Mucosa of rectum (tissue), 2 donors: ENCODE data around the gene SCG5.
"Not testable (repeated sequence)": the region's sequence is repeated elsewhere in the genome, so short reads cannot be mapped to it uniquely, and the experiment has no call there.

ENCODE experiments used
- H3K27ac ChIP-seq, 2 donors: one replicate each; pipeline ENCODE4 v1.7.0; 2013; ENCODE audit warnings: inconsistent platforms in 2 of 2, low read depth in 2 of 2, low read length in 2 of 2
- H3K27me3 ChIP-seq, 2 donors: one replicate each; pipeline ENCODE4 v1.7.0; 2013; ENCODE audit warnings: low read length in 2 of 2; ENCODE audit not compliant: control insufficient read depth in 2 of 2, insufficient read depth in 2 of 2
- H3K36me3 ChIP-seq, 2 donors: one replicate each; pipeline ENCODE4 v1.7.0; 2013; ENCODE audit warnings: low read length in 2 of 2; ENCODE audit not compliant: control insufficient read depth in 2 of 2, insufficient read depth in 2 of 2
- H3K4me1 ChIP-seq, 2 donors: one replicate each; pipeline ENCODE4 v1.7.0; 2013; ENCODE audit warnings: low read length in 2 of 2, mild to moderate bottlenecking in 1 of 2; ENCODE audit not compliant: control insufficient read depth in 2 of 2, insufficient read depth in 2 of 2
- H3K4me3 ChIP-seq, 2 donors: one replicate each; pipeline ENCODE4 v1.7.0; 2013; ENCODE audit warnings: low read length in 2 of 2
- H3K9ac ChIP-seq, 2 donors: one replicate each; pipeline ENCODE4 v1.7.0; 2013; ENCODE audit warnings: low read length in 2 of 2, low read depth in 1 of 2, mild to moderate bottlenecking in 1 of 2
- H3K9me3 ChIP-seq, 2 donors: one replicate each; pipeline ENCODE4 v1.7.0; 2013; ENCODE audit warnings: low read length in 2 of 2; ENCODE audit not compliant: control insufficient read depth in 2 of 2
- donor health status: healthy.
- donor health status: Normal muscosa, but diverticular disease.

SCG5 gene

GRCh38 chr15:32641517-32642059 is at the start of gene SCG5:
TSS of gene SCG5 (plus strand) at chr15:32641710. CDS start at chr15:32643593, 1,883 bp downstream.
- H3K36me3 ChIP-seq: no peaks in the 10 kb centered on the region
- no peaks in the 10 kb centered on the region for H3K27me3 ChIP-seq
- no peak within 1 kb of the TSS for H3K9ac ChIP-seq
- H3K9me3 ChIP-seq: no peaks in the 10 kb centered on the region
- peaks cover 2 to 4% of the 10 kb centered on the region in 2 donors for H3K4me1 ChIP-seq
- H3K4me3 ChIP-seq: peak within 1 kb of the TSS; percentile 46 to 51
- H3K27ac ChIP-seq: no peak within 1 kb of the TSS

- H3K4me3 ChIP-seq: not testable (repeated sequence)
Observed at GRCh38 chr15:32593151-32593550, 48.4 kb upstream of the SCG5 start, which contains the start of gene GOLGA8N. TSS of gene GOLGA8N (plus strand) at chr15:32593456.

GRCh38 chr15:32609518-32609917 is 32.0 kb upstream of the SCG5 start:
- not testable (repeated sequence) for H3K4me3 ChIP-seq, H3K27me3 ChIP-seq, H3K36me3 ChIP-seq, H3K9ac ChIP-seq, H3K9me3 ChIP-seq, H3K27ac ChIP-seq, H3K4me1 ChIP-seq

More at GRCh38 chr15:32593151-32593550, 48.4 kb upstream of the SCG5 start, which contains the start of gene GOLGA8N:
- not testable (repeated sequence) for H3K9ac ChIP-seq, H3K9me3 ChIP-seq, H3K27me3 ChIP-seq, H3K4me1 ChIP-seq, H3K27ac ChIP-seq, H3K36me3 ChIP-seq

- H3K27ac ChIP-seq, H3K36me3 ChIP-seq, H3K9me3 ChIP-seq, H3K4me3 ChIP-seq, H3K27me3 ChIP-seq, H3K9ac ChIP-seq, H3K4me1 ChIP-seq: not testable (repeated sequence)
Observed at GRCh38 chr15:32610719-32611118, 30.8 kb upstream of the SCG5 start.

GRCh38 chr15:32614712-32615050 is 26.8 kb upstream of the SCG5 start:
- peak overlapping the region; percentile 75 to 85 for H3K4me3 ChIP-seq
- H3K36me3 ChIP-seq, H3K4me1 ChIP-seq, H3K27me3 ChIP-seq, H3K9me3 ChIP-seq: not testable (repeated sequence)
- H3K9ac ChIP-seq: peak overlapping the region; percentile 41 to 68
- H3K27ac ChIP-seq: peak overlapping the region; percentile 77 to 82

GRCh38 chr15:32615051-32615870 is 26.2 kb upstream of the SCG5 start, which contains the start of gene ARHGAP11A:
TSS of gene ARHGAP11A (plus strand) at chr15:32615504. CDS start at chr15:32616212, 708 bp downstream.
- H3K27ac ChIP-seq: peak within 1 kb of the TSS; percentile 77 to 82
- peak within 1 kb of the TSS; percentile 52 to 68 for H3K9ac ChIP-seq
- not testable (repeated sequence) for H3K4me1 ChIP-seq, H3K9me3 ChIP-seq, H3K27me3 ChIP-seq, H3K36me3 ChIP-seq
- H3K4me3 ChIP-seq: peak within 1 kb of the TSS; percentile 79 to 85

- peak overlapping the region in 1 of 2 donors; percentile 29 for H3K27ac ChIP-seq
- H3K9me3 ChIP-seq, H3K4me1 ChIP-seq, H3K27me3 ChIP-seq, H3K36me3 ChIP-seq: not testable (repeated sequence)
- H3K4me3 ChIP-seq: peak overlapping the region; percentile 79 to 85
- peak overlapping the region; percentile 52 to 60 for H3K9ac ChIP-seq
Observed at GRCh38 chr15:32615871-32616426, 25.6 kb upstream of the SCG5 start.

GRCh38 chr15:32636410-32636809 is 5.1 kb upstream of the SCG5 start:
- Histone ChIP-seq H3K27ac (no peak overlapping the region), H3K4me1 (peaks cover 0 to 2% of the 10 kb centered on the region in 2 donors), H3K36me3 (peaks cover 3 to 6% of the 10 kb centered on the region in 2 donors)

GRCh38 chr15:32636908-32637567 is 4.5 kb upstream of the SCG5 start:
- no peak overlapping the region for H3K27ac ChIP-seq
- peaks cover 2% of the 10 kb centered on the region in 2 donors for H3K4me1 ChIP-seq
- no peaks in the 10 kb centered on the region for H3K27me3 ChIP-seq
- H3K36me3 ChIP-seq: peaks cover 3 to 6% of the 10 kb centered on the region in 2 donors
- H3K4me3 ChIP-seq: no peak overlapping the region
- H3K9me3 ChIP-seq: no peaks in the 10 kb centered on the region
- no peak overlapping the region for H3K9ac ChIP-seq

More at GRCh38 chr15:32636410-32636809, 5.1 kb upstream of the SCG5 start:
- H3K9ac ChIP-seq: no peak overlapping the region
- H3K27me3 ChIP-seq: no peaks in the 10 kb centered on the region
- H3K9me3 ChIP-seq: no peaks in the 10 kb centered on the region
- no peak overlapping the region for H3K4me3 ChIP-seq

GRCh38 chr15:32637704-32638103 is 3.8 kb upstream of the SCG5 start:
- H3K36me3 ChIP-seq: peaks cover 3 to 6% of the 10 kb centered on the region in 2 donors
- no peak overlapping the region for H3K4me3 ChIP-seq
- peaks cover 2% of the 10 kb centered on the region in 2 donors for H3K4me1 ChIP-seq
- no peaks in the 10 kb centered on the region for H3K27me3 ChIP-seq
- no peak overlapping the region for H3K9ac ChIP-seq
- H3K9me3 ChIP-seq: no peaks in the 10 kb centered on the region
- no peak overlapping the region for H3K27ac ChIP-seq
